GM19452 (cell line): ENCODE measurements around the gene COL27A1.

Source experiments
- ATAC-seq: cut with Tn5 transposase; IDR thresholded peaks from one replicate; pipeline ENCODE4 v1.9.1; 2021; ENCODE audit not compliant: unreplicated experiment

The COL27A1 gene

DNA sequence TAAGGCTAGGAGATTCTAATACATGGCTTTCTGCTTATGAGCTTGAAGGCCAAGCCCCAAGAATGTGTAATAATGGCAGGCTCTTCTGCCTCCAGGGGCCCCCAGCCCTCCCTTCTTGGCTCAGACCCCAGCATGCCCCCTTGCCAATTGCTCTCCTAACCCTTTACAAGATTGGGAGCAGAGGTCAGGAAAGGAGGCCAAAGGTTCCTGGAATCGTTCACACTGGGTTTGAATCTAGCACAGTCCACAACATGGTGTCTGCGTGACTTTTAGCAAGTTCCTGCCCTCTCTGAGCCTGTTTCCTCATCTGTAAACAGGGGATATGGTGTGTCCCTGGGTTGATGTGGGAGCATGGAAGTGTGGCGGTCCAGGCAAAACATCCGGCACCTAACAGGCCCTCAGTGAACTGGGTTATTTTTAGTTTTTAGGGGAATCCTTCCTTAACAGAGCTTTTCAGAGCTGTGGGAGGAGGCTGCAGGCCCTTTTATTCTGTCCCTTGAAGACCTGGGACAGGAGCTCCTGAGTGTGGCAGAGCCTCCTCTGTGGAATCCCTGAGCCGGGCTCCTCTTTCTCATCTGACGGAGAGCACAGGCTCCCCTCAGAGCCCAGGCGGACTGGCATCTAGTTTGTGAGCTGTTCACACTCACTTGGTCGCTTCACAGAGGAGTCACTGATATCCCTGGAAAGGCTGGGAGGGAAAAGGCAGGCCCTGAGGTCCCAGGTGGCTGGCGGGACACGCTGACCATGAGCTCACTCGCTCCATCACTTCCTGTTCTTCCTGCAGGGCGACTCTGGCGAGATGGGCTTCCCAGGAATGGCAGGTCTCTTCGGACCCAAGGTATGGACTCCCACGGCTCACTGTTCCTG, 144.2 kb downstream of the COL27A1 start:
- ATAC-seq: no peak

DNA sequence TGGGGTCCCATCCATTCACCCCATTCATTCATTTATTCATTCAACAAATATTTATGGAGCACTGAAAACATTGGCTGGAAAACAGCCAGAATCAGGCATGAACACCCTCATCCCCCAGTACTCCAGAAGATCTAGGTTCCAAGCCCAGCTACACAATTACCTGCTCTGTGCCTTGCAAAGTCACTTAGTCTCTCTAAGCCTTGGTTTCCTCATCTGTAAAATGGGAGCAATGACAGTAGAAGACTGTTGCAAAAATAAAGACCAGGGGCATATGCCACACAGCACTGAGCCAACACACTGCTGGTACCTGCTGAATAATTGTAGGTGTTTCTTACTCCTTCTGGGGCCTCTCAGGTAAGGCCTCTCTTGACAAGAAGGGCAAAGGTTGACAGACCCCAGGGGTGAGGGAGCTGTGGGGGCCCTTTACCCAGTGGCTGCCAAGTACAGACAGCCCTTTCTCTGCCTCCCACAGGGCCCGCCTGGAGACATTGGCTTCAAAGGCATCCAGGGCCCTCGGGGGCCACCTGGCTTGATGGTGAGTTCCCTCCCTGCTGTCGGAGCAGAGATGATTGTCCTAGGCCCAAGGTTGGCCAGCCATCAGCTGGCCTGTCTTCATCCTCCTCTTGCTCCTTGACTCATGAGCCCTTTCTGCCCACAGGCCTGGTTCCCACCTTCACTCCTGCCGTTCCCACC, 145.0 kb downstream of the COL27A1 start:
- ATAC-seq: no peak

DNA sequence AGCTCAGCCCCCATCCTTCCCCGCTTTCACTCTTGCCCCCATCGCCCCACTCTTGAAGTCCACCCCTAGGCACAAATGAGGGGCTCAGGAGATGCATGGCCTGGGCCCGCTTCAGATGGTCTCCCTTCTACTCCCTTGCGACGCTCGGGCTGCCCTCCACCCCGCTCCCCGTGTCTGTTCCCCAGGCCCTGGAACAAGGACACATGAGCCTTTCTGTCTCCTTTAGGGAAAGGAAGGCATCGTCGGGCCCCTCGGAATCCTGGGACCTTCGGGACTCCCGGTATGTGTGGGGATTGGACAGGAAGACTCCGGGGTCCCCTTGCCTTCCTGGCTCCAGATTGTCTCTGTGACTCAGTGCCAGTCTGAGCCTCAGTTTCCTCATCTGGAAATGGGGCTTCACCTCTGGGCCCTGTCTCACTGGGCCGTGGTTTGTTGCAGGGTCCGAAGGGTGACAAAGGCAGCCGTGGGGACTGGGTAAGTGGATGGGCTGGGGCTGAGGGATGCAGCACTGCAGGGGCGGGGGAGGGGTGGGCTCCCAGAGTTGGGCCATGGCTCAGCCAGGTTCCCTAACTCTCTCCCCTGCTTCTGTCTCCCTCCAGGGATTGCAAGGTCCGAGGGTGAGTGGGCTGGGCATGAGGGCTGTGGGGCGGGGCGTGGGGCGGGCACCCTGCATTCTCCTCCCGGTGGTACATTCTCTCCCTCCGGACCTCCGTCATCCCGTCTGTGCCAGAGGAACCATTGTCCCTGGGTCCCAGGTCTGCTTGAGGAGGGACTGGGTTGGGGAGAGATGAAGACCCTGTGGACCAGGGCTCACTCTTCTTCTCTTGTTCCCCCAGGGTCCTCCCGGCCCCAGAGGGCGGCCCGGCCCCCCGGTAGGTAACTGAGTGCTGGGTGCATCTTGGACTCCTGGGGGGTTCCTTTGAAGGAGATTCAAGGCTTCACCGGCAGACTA, 145.8 kb downstream of the COL27A1 start:
- ATAC-seq: no peak

DNA sequence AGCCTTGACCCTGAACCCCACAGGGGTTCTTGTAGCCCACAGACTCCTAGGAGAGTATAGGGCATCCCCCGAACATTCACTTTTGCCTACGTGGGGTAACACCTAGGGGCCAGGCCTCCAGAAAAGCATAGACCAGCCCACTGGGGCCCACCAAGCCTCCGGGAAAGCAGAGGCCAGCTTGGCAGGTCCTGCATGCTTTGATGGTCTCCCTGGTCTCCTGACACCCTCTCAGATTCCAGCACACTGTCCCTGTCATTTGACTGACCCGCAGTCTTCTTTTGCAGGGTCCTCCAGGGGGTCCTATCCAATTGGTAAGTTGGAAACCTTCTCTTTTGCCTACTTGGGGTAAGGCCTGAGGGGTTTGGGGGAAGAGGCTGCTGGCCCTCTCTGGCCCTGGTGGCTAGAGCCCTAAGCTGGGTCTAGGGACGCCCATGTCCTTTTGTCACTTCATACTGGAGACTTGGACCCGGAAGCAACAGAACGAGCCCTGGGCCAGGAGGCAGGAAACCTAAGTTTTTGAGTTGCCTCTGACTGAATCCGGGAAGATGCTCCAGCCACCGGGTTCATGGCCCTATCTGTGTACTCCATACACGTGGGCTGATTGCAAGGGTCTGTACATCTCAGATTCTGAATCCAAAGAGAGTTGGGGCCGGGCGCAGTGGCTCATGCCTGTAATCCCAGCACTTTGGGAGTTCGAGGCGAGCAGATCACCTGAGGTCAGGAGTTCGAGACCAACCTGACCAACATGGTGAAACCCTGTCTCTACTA, 146.6 kb downstream of the COL27A1 start:
- ATAC-seq: no peak

DNA sequence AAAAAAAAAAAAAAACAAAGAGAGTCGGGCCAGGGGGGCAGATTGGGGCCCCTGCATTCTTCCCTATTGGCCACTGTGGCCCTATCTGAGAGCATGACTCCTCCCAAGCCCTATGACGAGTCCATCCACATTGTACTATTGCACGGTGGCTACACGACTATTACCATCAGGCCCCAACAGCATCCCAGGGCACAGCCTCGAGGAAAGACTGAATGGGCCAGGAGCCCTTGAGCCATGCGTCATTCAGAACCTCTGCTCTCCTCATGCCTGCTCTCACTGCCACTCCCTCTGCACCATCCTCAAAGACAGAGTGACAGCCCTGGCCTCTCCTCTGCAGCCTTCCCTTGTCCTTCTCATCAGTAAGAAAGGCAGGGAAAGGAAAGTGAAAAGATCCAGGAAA, 147.4 kb downstream of the COL27A1 start:
- no peak for ATAC-seq

DNA sequence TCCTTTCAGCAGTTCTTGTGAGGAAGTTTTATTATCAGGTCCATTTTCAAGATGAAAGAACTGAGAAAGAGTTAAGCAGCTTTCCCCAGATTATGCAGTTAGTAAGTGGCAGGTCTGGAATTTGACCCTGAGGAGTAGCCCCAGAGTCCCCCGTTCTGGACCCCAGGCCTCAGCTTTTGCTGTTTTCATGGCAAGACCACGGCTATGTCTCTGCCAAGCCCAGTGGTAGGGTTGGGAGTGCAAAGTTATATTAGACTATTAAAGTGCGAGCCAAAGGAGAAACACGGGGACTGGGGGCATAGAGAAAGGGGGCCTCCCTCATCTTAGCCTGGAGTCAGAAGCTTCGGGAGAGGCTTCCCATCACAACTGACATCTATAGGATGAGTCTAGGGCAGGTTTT, 148.2 kb downstream of the COL27A1 start:
- ATAC-seq: no peak

DNA sequence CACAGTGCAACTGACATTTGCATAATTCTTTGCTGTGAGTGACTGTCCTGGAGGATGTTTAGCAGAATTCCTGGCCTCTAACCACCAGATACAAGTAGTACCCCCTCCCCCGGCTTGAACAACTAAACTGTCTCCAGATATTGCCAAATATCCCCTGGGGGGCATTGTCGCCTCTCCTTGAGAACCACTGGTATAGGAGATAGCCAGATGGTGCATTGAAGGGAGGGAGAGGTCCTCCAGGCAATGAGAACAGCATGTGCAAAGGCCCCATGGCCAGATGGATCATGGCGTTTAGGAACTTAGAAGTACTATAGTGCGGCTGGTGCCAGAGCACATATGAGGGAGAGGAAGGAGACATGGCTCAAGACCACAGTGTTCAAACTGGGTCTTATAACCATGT, 148.6 kb downstream of the COL27A1 start:
- ATAC-seq: no peak

DNA sequence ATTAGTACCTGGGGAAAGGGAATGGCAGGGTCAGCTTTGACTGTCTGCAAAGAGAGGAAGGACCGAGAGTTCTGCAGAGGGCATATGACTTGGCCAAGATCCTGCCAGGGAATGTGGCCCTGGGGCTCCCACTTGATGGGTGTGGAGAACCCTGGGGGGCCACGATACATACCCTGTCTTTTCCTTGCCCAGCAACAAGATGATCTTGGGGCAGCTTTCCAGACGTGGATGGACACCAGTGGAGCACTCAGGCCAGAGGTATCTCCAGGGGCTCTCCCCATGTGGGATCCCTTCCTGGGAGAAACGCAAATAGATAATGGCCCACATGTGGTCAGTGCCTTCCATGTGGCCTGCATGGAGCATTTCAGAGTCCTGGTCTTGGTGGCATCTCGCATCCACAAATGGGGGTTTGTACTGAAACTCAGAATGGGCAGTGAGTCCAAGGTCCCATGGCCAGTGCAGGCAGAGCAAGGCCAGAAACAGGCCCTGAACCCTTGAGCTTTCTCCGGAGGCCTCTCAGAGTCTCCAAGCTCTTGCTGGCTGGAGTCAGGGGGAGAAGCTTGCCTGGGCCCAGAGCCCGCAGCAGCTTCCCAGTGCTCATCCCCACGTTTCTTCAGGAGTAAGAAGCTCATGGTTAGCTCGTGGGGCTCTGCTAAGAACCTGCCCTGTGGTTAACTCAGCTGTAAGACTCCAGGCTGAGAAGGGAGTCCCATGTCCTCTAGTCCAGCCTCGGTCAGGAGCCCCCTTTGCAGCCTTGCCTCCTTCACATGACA, 149.3 kb downstream of the COL27A1 start:
- ATAC-seq: no peak

DNA sequence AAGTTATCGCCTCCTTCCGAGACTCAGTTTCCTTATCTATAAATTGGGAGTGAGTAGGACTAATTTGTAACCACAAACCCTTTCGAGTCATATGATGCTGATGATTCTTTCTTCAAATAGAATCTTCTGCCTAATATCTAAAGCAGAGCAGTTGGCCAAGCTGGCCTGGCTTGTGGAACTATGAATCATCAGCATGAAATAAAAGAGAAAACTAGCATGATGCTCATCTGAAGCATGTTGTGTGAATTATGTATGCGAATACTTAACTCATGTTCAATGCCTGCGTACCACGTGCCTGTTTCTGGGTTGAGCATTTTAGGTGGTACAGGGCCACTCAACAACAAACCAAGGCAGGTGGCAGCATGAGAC, 152.5 kb downstream of the COL27A1 start:
- no peak for ATAC-seq

DNA sequence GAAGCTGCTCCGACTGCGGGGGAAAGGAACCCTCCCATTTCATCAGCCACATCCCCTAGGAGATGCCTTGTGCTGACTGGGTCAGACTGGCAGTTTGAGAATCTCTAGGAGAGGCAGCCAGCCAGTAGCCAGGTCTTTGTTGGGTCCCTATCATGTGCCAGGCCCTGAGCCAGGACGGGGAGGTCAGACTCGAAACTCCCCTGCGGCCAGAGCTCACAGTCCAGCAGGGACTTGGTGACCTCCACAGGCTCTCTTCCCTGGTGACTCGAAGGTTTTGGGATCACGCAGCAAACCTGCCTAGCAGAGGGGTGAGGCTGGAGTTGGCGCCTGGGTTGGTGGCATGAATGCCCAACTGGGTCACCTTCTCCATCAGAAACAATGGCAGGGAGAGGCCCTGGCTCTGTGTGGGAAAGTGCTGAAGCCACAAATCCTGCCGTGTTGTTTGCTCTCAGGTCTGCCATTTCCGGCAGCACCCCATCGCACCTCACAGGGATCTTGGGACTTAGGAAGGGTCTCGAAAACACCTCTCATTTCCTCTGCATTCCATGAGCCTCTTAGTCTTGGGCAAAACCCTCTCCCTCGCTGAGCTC, 153.1 kb downstream of the COL27A1 start:
- ATAC-seq: no peak

DNA sequence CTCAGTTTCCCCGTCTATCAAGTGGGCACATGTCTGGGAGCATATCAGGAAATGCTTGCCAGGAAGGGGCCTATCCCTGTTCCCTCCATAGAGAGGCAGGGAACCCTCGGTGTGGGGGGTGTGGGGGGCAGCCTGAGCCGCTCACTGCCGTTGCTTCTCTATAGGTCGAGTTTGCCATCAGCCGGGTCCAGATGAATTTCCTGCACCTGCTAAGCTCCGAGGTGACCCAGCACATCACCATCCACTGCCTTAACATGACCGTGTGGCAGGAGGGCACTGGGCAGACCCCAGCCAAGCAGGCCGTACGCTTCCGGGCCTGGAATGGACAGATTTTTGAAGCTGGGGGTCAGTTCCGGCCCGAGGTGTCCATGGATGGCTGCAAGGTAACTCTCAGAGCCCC, 153.8 kb downstream of the COL27A1 start:
- ATAC-seq: no peak

DNA sequence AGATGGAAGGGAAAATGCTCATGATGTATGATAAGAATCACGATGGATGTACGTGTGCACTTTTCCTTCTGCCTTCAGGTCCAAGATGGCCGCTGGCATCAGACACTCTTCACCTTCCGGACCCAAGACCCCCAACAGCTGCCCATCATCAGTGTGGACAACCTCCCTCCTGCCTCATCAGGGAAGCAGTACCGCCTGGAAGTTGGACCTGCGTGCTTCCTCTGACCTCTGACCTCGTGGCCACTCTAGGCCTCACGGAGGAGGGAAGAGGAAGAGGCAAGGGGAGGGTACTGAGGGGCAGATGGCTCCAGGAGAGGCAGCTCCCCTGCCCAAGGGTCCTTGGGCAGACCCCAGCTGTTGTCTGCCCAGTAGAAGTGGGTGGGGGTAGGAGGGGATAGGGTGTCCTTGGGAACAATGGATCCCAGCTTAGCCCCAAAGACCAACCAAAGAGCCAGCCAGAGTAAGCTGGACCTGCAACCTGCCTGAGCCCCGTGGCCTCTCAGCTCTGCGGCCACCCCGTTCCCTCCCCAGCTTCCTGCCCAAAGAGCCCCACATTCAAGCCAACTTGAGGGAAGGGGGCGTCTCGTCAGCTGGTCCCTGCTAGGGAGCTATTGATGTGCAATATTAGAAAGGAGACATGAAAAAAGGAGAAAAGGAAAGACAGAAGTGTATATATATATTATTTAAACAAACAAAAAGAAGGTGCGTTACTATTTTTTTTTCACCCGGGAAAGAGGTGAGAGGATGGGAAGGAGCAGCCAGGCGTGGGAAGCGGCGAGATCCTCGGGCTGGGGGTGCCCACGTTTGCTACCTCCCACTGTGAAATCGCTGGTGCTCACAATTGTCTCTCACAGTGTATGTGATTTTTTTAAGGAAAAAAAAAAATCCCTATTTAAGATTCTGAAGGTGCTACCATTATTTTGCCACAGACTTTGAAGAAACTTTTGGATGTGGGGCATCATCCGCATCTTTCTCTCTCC, 155.4 kb downstream of the COL27A1 start:
- ATAC-seq: no peak

DNA sequence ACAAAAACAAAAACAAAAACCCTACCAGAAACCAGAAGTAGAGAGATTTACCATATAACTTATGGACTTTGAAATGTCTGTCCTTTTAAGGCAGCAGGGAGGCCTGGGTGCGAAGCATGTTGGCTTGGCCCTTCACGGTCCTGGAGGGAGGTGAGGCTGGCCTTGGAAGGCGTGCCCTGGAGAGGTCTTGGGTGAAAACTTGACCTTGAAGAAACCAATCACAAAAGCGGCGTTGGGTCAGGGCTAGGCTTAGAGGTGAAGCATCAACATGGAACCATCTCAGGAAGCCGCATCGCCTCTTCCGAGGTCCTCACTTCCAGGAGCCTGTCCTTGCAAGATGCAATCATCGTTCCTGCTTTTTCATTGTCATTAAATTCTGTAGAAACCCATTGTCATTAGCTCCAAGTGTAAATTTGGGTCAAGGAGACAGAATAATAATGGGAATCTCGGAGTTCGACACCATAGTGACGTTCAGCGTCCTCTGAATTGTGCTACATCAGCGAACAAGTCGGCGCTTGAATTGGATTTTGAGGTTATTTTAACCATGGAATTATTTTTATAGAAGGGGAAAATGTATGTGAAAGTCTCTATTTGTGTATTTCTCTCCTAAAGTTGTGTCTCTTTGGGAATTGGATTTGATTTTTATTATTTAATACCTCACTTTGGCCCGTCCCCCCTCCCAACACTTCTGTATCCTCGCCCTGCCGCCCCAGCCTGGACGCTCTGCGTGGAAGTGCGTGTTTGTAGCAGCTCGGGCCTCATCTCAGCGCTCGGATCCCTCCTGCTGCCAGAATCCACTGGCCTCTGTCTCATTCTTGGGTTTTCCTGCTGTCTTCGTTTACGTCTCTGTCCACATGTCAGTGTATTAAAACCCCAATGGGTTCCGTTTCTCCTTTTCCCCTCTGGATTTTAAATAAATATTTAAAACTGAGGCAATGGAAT, 156.5 kb downstream of the COL27A1 start:
- ATAC-seq: no peak

DNA sequence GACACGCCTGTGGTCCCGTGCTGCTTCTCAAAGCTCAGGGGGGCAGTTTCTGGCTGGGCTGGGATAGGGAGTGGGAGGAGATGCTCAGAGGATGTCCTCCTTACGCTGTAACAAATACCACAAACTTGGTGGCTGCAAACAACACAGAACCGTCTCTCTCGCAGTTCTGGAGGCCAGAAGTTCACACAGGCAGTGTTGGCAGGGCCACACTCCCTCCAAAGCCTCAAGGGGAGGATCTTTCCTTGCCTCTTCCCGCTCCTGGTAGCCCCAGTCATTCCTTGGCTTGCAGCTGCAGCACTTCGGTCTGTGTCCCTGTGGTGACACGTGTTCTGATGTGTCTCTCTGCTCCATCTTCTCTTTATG, 157.2 kb downstream of the COL27A1 start:
- no peak for ATAC-seq

DNA sequence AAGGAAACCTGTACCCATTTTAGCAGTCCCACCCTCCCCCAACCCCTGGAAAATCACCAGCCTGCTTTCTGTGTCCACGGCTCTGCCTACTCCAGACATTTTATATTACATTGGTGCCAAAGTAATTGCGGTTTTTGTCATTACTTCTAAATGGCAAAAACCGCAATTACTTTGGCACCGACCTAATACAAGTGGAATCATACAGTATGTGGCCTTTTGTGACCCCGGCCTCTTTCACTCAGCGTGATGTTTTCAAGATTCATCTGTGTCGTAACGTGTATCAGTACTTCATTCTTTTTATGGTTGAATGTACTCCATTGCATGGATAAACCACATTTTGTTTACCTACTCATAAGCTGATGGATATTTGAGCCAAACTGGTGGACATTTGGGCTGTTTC, 157.8 kb downstream of the COL27A1 start:
- no peak for ATAC-seq

DNA sequence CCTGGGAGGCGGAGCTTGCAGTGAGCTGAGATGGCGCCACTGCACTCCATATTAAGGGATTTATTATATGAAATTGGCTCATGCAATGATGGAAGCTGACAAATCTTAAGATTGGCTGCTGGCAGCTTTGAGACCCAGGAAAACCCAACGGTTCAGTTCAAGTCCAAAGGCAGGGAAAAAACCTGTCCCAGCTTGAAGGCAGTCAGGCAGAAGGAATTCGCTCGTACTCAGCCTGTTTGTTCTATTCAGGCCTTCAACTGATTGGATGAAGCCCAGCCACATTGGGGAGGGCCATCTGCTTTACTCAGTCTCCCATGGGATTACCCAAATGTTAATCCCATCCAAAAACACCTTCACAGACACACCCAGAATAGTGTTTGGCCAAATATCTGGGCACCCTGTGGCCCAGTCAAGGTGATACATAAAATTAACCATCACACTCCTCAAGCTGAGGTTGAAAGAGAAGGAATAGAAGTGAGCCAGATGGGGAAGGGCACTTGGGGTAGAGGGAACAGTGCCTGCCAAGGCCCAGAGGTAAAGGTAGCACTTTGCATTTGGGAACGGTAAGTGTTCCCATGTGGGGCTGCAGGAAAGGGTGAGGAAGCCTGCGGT, 159.0 kb downstream of the COL27A1 start:
- ATAC-seq: no peak
